Adrenal gland (tissue), 12 donors: ENCODE results near the gene GFOD1. TPM values are rescaled to one million over a fixed set of nuclear protein-coding genes. Genes with fewer than 3 reads are reported as not detected.
"Not testable (repeated sequence)": the region's sequence is repeated elsewhere in the genome, so short reads cannot be mapped to it uniquely, and the experiment has no call there.

Experiments used
- DNase-seq, 7 donors: peaks; one replicate each; pipeline ENCODE4 v3.0.0-alpha.2; 2019 to 2020
- H3K27ac ChIP-seq, 5 donors: fragments of 200-600 bp; sonication (generic) in 4 of 5; 1 replicate in 3 of 5; 2 replicates in 2 of 5; pipeline versions ENCODE4 v1.5.1 to v1.8.0; 2016 to 2020; ENCODE audit warnings: mild to moderate bottlenecking in 1 of 5
- H3K27me3 ChIP-seq: fragments of 200-600 bp; 2 replicates; pipeline ENCODE4 v1.8.0; 2021
- H3K36me3 ChIP-seq, 2 donors: fragments of 200-600 bp; replicated peaks in 1 of 2; 1 replicate in 1 of 2; 2 replicates in 1 of 2; pipeline versions ENCODE4 v1.5.1 to v1.8.0; 2018 to 2022
- H3K4me1 ChIP-seq, 2 donors: fragments of 200-600 bp; replicated peaks in 1 of 2; 1 replicate in 1 of 2; 2 replicates in 1 of 2; pipeline versions ENCODE4 v1.5.1 to v1.8.0; 2018 to 2021
- H3K4me3 ChIP-seq, 4 donors: fragments of 200-600 bp; sonication (generic) in 3 of 4; one replicate each; pipeline ENCODE4 v1.5.1; 2016 to 2018
- H3K9me3 ChIP-seq, 3 donors: fragments of 200-600 bp; sonication (generic) in 1 of 3; replicated peaks in 1 of 3; 1 replicate in 2 of 3; 2 replicates in 1 of 3; pipeline versions ENCODE4 v1.5.1 to v1.8.0; 2016 to 2021
- CTCF ChIP-seq, 6 experiments: fragments of 450-650 bp in 4 of 6; fragments of 200-600 bp in 2 of 6; sonication (generic) in 1 of 6; IDR thresholded peaks; 1 replicate in 5 of 6; 2 replicates in 1 of 6; pipeline versions ENCODE4 v1.5.1 to v1.8.0; 2016 to 2021; ENCODE audit warnings: antibody characterized with exemption in 6 of 6, mild to moderate bottlenecking in 2 of 6, moderate library complexity in 1 of 6
- POLR2A ChIP-seq, 2 donors: fragments of 450-650 bp; IDR thresholded peaks; one replicate each; pipeline ENCODE4 v1.6.1; 2017; ENCODE audit warnings: antibody characterized with exemption in 2 of 2, mild to moderate bottlenecking in 2 of 2, moderate library complexity in 1 of 2
- WGBS, 4 donors: extraction: QIAGEN DNeasy Blood & Tissue Kit in 2 of 4; methylation state at CpG; one replicate each; pipeline versions ENCODE4 v1.1.5 to v1.1.7; 2013 to 2017; 5-methylcytosine and 5-hydroxymethylcytosine counted together
- intact Hi-C, 2 donors: fragments of 100-400 bp; cut with DNase I; formaldehyde crosslinking; loops; one replicate each; pipeline versions ENCODE4 v1.14.1 to v1.15.0; 2022 to 2023
- polyA plus RNA-seq, 3 donors: library from polyadenylated mRNA; stranded (reverse); fragments of 200-250 nt in 2 of 3; fragments of 350-450 nt in 1 of 3; fragmentation: Illumina TruSeq in 1 of 3; extraction: RNeasy Lipid Tissue Mini Kit (QIAGEN cat#74804) in 1 of 3; gene quantifications; one replicate each; pipeline ENCODE4 v1.2.3, GENCODE V29; 2013 to 2014
- total RNA-seq, 9 donors: library from RNA; depleted of rRNA in 4 of 9; stranded (reverse); fragments of >200 nt in 4 of 9; fragments of 120-200 nt in 1 of 9; fragmentation: NEBNext Ultra II Directional in 1 of 9; extraction: Animal tissue kit (Norgen Biotek cat#: 25700) in 1 of 9; gene quantifications; one replicate each; pipeline versions ENCODE4 v1.1.0 to v1.2.4, GENCODE V29; 2013 to 2023
- donor health status: healthy with polysubstance abuse.
- donor health status: Bipolar disorder and iron deficiency.
- donor health status: DM: yes; HTN: yes; CAD: no.
- donor health status: DM: no; HTN: no; CAD: no.
- donor health status: DM: no; HTN: no; CAD: no.
- donor health status: DM: yes; HTN: yes; CAD: no.

The GFOD1 gene
- total and polyA plus RNA-seq, 12 donors = 1.9 to 7.7 (median 4.1) TPM

GRCh38 chr6:13390658-13391057 lies 96.7 kb downstream of the GFOD1 start:
- DNase-seq = no peak
- Histone ChIP-seq H3K9me3 (no peaks in the 10 kb centered on the region), H3K36me3 (no peaks in the 10 kb centered on the region), H3K27me3 (no peaks in the 10 kb centered on the region), H3K4me3 (no peak overlapping the region), H3K27ac (no peak overlapping the region), H3K4me1 (peaks cover 2 to 9% of the 10 kb centered on the region in 2 donors)
- 56 to 82% (median 65%) methylated on average over 3 of the region's 3 CpGs for WGBS, 4 donors
- intact Hi-C loops = no loop called here
- TF ChIP-seq POLR2A (IDR thresholded peaks at IDR 0.05) (no peak), CTCF (IDR thresholded peaks at IDR 0.05) (no peak)

- H3K9me3 ChIP-seq, H3K4me3 ChIP-seq, H3K27me3 ChIP-seq, DNase-seq, H3K4me1 ChIP-seq, intact Hi-C loops, H3K36me3 ChIP-seq, H3K27ac ChIP-seq: not testable (repeated sequence)
- WGBS, 4 donors = 90 to 100% (median 95%) methylated on average over 1 of the region's 1 CpG; no CpG with 5 or more reads in 1 of the 4 donors
Measured at GRCh38 chr6:13389237-13389636, 98.2 kb downstream of the GFOD1 start.

GRCh38 chr6:13388769-13389168 lies 98.6 kb downstream of the GFOD1 start:
- intact Hi-C loops, H3K4me1 ChIP-seq: not testable (repeated sequence)
- WGBS, 4 donors = 92 to 100% (median 100%) methylated on average over 1 of the region's 1 CpG

GRCh38 chr6:13384966-13385365 lies 102.4 kb downstream of the GFOD1 start:
- Histone ChIP-seq H3K36me3 (no peaks in the 10 kb centered on the region), H3K27me3 (no peaks in the 10 kb centered on the region), H3K27ac (no peak overlapping the region), H3K9me3 (no peaks in the 10 kb centered on the region), H3K4me3 (no peak overlapping the region), H3K4me1 (no peaks in the 10 kb centered on the region)
- intact Hi-C loops = no loop called here
- TF ChIP-seq CTCF (IDR thresholded peaks at IDR 0.05) = no peak
- no peak for TF ChIP-seq POLR2A (IDR thresholded peaks at IDR 0.05)
- 60 to 77% (median 66%) methylated on average over 5 of the region's 5 CpGs for WGBS, 4 donors
- DNase-seq = peak in 1 of 7 donors; percentile 72

More at GRCh38 chr6:13388769-13389168, 98.6 kb downstream of the GFOD1 start:
- DNase-seq, H3K9me3 ChIP-seq, H3K36me3 ChIP-seq, H3K4me3 ChIP-seq, H3K27me3 ChIP-seq, H3K27ac ChIP-seq: not testable (repeated sequence)

GRCh38 chr6:13384506-13384905 lies 102.9 kb downstream of the GFOD1 start:
- no peak for TF ChIP-seq CTCF (IDR thresholded peaks at IDR 0.05)
- TF ChIP-seq POLR2A (IDR thresholded peaks at IDR 0.05) = no peak
- 61 to 79% (median 70%) methylated on average over 9 of the region's 9 CpGs for WGBS, 4 donors
- peak in 1 of 7 donors; percentile 49 for DNase-seq
- intact Hi-C loops = no loop called here
- H3K4me3 ChIP-seq = no peak overlapping the region
- no peaks in the 10 kb centered on the region for H3K4me1 ChIP-seq
- H3K27ac ChIP-seq = no peak overlapping the region
- no peaks in the 10 kb centered on the region for H3K9me3 ChIP-seq
- H3K36me3 ChIP-seq = no peaks in the 10 kb centered on the region
- H3K27me3 ChIP-seq = no peaks in the 10 kb centered on the region
